CD4-positive, alpha-beta memory T cell (primary cell): ENCODE data around the gene IRGC. TPM values are rescaled to one million over a fixed set of nuclear protein-coding genes. Genes with fewer than 3 reads are reported as not detected.

Source experiments
- CTCF ChIA-PET: fragments of 350-600 bp; sonication (Branson Sonifier 250); formaldehyde crosslinking; loops from one replicate; lab custom pipeline; 2021; ENCODE audit warnings: inconsistent platforms; ENCODE audit not compliant: partially characterized antibody; lab: Charles Lee
- POLR2A ChIA-PET: fragments of 350-600 bp; sonication (Branson Sonifier 250); formaldehyde crosslinking; loops from one replicate; lab custom pipeline; 2021; ENCODE audit not compliant: partially characterized antibody; lab: Charles Lee
- DNase-seq, 5 donors: peaks; one replicate each; pipeline versions ENCODE4 v3.0.0 to v3.0.0-alpha.2; 2020 to 2022; ENCODE audit warnings: mixed read lengths in 1 of 5
- H3K27ac ChIP-seq: one replicate; pipeline ENCODE4 v1.7.0; 2013; ENCODE audit warnings: low read depth, low read length
- H3K27me3 ChIP-seq: 2 replicates; pipeline ENCODE4 v1.7.0; 2013; ENCODE audit warnings: mild to moderate bottlenecking, low read length, moderate library complexity; ENCODE audit not compliant: insufficient read depth
- H3K36me3 ChIP-seq: 2 replicates; pipeline ENCODE4 v1.7.0; 2013; ENCODE audit warnings: mild to moderate bottlenecking, low read length, moderate library complexity; ENCODE audit not compliant: insufficient read depth
- H3K4me1 ChIP-seq: 2 replicates; pipeline ENCODE4 v1.7.0; 2013; ENCODE audit warnings: mild to moderate bottlenecking, low read length, moderate library complexity; ENCODE audit not compliant: insufficient read depth
- H3K4me3 ChIP-seq, 2 donors: one replicate each; pipeline ENCODE4 v1.7.0; 2013; ENCODE audit warnings: low read length in 2 of 2, mild to moderate bottlenecking in 1 of 2
- H3K9me3 ChIP-seq, 2 donors: one replicate each; pipeline ENCODE4 v1.7.0; 2013; ENCODE audit warnings: low read length in 2 of 2, control low read depth in 1 of 2; ENCODE audit not compliant: control insufficient read depth in 1 of 2
- H3K27ac Mint-ChIP-seq, 7 donors: one replicate each; pipeline ENCODE4 v1.8.0; 2020 to 2021; ENCODE audit warnings: mixed read lengths in 7 of 7, mild to moderate bottlenecking in 6 of 7, inconsistent platforms in 3 of 7, moderate library complexity in 3 of 7
- H3K27me3 Mint-ChIP-seq, 2 donors: one replicate each; pipeline ENCODE4 v1.8.0; 2020 to 2021; ENCODE audit warnings: mixed read lengths in 2 of 2
- H3K36me3 Mint-ChIP-seq, 2 donors: one replicate each; pipeline ENCODE4 v1.8.0; 2020 to 2021; ENCODE audit warnings: mixed read lengths in 2 of 2, inconsistent platforms in 1 of 2, mild to moderate bottlenecking in 1 of 2
- H3K4me1 Mint-ChIP-seq, 4 donors: one replicate each; pipeline ENCODE4 v1.8.0; 2020 to 2021; ENCODE audit warnings: mixed read lengths in 4 of 4, mild to moderate bottlenecking in 1 of 4
- H3K4me3 Mint-ChIP-seq, 8 donors: one replicate each; pipeline ENCODE4 v1.8.0; 2020 to 2021; ENCODE audit warnings: mixed read lengths in 8 of 8, mild to moderate bottlenecking in 7 of 8, moderate library complexity in 6 of 8, inconsistent platforms in 3 of 8
- H3K9me3 Mint-ChIP-seq, 8 donors: one replicate each; pipeline ENCODE4 v1.8.0; 2020 to 2021; ENCODE audit warnings: mixed read lengths in 8 of 8, mild to moderate bottlenecking in 5 of 8, inconsistent platforms in 3 of 8, moderate library complexity in 1 of 8
- intact Hi-C: fragments of 100-400 bp; cut with micrococcal nuclease; formaldehyde crosslinking; loops from one replicate; pipeline ENCODE4 v1.15.1; 2023
- polyA plus RNA-seq, 2 donors: library from polyadenylated mRNA; unstranded; fragments of 300-500 nt; fragmentation: Illumina TruSeq; gene quantifications; one replicate each; pipeline ENCODE4 v1.2.3, GENCODE V29; 2021
- total RNA-seq, 2 experiments: library from RNA; stranded (reverse); gene quantifications; one replicate each; pipeline ENCODE4 v1.2.3, GENCODE V29; 2021

The IRGC gene
- total and polyA plus RNA-seq, 4 experiments from 2014 or later, result not detected

DNA sequence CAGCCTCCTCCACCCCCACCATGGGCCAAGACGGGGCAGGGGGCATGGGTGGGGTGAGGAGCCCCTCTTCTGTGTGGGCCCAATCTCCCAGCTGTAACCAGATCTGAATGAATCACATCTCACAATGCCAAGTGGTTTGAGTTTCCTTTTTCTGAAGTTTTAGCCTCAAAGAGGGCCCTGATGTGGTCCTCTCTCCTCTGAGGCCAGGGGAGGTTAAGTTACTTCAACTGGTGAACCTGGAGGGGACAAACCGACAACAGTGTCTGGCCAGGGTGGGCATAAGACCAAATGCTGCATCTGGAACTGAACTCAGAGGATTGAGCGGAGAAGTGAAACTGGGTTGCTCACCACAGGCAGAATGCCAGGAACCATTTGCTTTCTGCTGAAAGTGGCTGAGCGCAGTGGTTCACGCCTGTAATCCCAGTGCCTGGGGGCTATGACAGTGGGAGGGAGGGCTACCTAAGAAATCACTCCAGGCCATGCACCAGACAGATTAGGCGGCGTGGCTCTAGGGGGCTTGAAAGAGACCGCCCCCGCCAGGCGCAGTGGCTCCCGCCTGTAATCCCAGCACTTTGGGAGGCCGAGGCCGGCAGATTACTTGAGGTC is 15.4 kb upstream of the IRGC start:
- H3K9me3 ChIP-seq, result no peaks in the 10 kb centered on the region
- peak in 1 of 5 donors; percentile 2 for DNase-seq

DNA sequence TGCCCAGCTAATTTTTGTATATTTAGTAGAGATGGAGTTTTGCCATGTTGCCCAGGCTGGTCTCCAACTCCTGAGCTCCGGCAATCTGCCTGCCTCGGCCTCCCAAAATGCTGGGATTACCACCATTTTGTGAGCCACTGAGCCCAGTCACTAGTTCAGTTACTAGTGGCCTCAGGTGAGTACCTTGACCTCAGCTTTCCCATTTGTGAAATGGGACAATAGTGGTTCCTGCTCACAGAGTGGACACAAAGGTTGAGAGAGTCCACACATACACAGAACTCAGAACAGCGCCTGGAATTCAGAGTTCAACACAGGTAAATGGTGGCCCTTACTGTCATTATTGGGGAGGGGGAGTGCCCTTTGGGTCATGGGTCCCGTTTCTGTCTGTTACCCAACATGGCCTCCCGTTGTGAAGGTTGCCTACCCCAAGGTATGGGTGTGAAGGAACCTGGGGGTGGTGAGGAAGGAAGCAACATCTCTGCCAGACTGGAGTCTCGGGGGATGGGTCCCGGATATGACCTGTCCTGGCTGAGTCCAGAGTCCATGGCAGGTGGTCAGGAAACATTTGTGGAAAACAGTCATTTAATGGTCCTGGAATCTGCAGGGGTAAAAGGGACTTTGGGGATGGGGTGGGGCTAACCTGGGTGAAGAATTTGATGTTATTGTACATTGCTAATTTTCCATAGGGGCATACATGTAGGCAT is 11.7 kb upstream of the IRGC start:
- H3K9me3 ChIP-seq, result no peaks in the 10 kb centered on the region
- H3K36me3 Mint-ChIP-seq, result peaks cover 0 to 5% of the 10 kb centered on the region in 2 donors
- peaks cover 0 to 1% of the 10 kb centered on the region in 2 donors for H3K27me3 Mint-ChIP-seq
- peaks cover 16 to 32% (median 19%) of the 10 kb centered on the region in 4 donors for H3K4me1 Mint-ChIP-seq
- no peaks in the 10 kb centered on the region for H3K36me3 ChIP-seq
- H3K27ac ChIP-seq, result no peak overlapping the region
- POLR2A ChIA-PET, result no interaction called here
- H3K4me3 ChIP-seq, result no peak overlapping the region
- H3K27ac Mint-ChIP-seq, result peak overlapping the region in 3 of 7 donors; percentile 7 to 78 (median 43)
- peaks cover 0 to 9% (median 5%) of the 10 kb centered on the region in 8 donors for H3K9me3 Mint-ChIP-seq
- peaks cover 14% of the 10 kb centered on the region for H3K4me1 ChIP-seq
- intact Hi-C loops, result no loop called here
- H3K27me3 ChIP-seq, result no peaks in the 10 kb centered on the region
- CTCF ChIA-PET, result interaction anchor here (1.4 kb wide), 1 partner anchor 36 kb away, joined by 5 read pairs; no protein-coding TSS in a partner anchor
- DNase-seq, result no peak
- no peak overlapping the region for H3K4me3 Mint-ChIP-seq

More for the DNA sequence above, 15.4 kb upstream of the IRGC start:
- Mint-ChIP-seq H3K9me3 (peaks cover 0 to 5% (median 4%) of the 10 kb centered on the region in 8 donors), H3K36me3 (no peaks in the 10 kb centered on the region), H3K4me3 (peak overlapping the region; percentile 79 to 91 (median 86)), H3K27me3 (peaks cover 0 to 4% of the 10 kb centered on the region in 2 donors), H3K4me1 (peaks cover 16 to 32% (median 19%) of the 10 kb centered on the region in 4 donors), H3K27ac (peak overlapping the region; percentile 71 to 99 (median 98))
- peak overlapping the region in 1 of 2 donors; percentile 29 for H3K4me3 ChIP-seq
- CTCF ChIA-PET, result interaction anchor here (1.0 kb wide), 1 partner anchor 66 kb away, joined by 3 read pairs; no protein-coding TSS in a partner anchor
- intact Hi-C loops, result loop anchor here (1.0 kb wide), 1 partner anchor 32 kb away; no protein-coding TSS in a partner anchor
- peaks cover 14% of the 10 kb centered on the region for H3K4me1 ChIP-seq
- H3K27ac ChIP-seq, result peak overlapping the region; percentile 74
- H3K36me3 ChIP-seq, result no peaks in the 10 kb centered on the region
- H3K27me3 ChIP-seq, result no peaks in the 10 kb centered on the region
- POLR2A ChIA-PET, result interaction anchor here (0.6 to 1.7 kb wide), 4 partner anchors 31 to 265 kb away, joined by 3 to 6 read pairs (median 5); partner anchors contain the start of genes PLAUR and SMG9

DNA sequence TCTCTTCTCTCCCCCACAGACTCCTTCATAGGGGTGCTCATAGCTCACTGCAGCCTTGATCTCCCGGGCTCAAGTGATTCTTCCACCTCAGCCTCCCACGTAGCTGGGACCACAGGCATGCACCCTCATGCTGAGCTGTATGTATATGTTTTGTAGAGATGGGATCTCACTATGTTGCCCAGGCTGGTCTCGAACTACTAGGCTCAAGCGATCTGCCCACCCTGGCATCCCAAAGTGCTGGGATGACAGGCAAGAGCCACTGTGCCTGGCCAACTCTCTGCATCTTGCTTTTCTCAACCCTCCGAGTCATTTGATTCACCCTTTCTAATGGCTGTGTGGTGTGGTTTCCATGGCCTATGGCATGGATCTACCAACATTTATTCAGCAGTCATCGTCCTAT is 10.1 kb upstream of the IRGC start:
- DNase-seq, result no peak
- peaks cover 7 to 22% (median 9%) of the 10 kb centered on the region in 4 donors for H3K4me1 Mint-ChIP-seq
- no peaks in the 10 kb centered on the region for H3K27me3 Mint-ChIP-seq
- intact Hi-C loops, result no loop called here
- Histone ChIP-seq H3K36me3 (no peaks in the 10 kb centered on the region), H3K4me3 (no peak overlapping the region), H3K9me3 (no peaks in the 10 kb centered on the region), H3K27ac (no peak overlapping the region), H3K27me3 (no peaks in the 10 kb centered on the region), H3K4me1 (peaks cover 2% of the 10 kb centered on the region)
- ChIA-PET CTCF (no interaction called here), POLR2A (no interaction called here)
- H3K9me3 Mint-ChIP-seq, result peaks cover 0 to 12% (median 6%) of the 10 kb centered on the region in 8 donors
- H3K4me3 Mint-ChIP-seq, result no peak overlapping the region
- peaks cover 0 to 7% of the 10 kb centered on the region in 2 donors for H3K36me3 Mint-ChIP-seq
- peak overlapping the region in 2 of 7 donors; percentile 42 to 72 for H3K27ac Mint-ChIP-seq

DNA sequence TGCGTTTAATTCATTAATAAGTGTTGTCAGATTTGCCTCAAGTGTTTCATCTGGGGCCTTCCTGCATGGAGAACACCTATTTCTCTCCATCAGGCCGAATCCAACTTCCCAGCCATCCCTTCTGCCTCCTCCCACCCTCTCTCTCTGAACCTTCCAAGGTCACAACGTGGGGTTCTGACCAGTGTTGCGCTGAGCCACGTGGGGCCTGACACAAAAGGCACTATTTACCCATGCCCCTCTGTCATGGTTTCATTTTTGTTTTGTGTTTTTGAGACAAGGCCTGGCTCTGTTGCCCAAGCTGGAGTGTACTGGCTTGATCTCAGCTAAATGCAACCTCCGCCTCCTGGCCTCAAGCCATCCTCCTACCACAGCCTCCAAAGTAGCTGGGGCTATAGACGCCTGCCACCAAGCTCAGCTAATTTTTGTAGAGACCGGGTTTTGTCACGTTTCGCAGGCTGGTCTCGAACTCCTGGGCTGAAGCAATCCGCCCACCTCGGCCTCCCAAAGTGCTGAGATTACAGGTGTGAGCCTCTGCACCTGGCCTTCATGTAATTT is 8.6 kb upstream of the IRGC start:
- H3K27me3 Mint-ChIP-seq, result peaks cover 4 to 7% of the 10 kb centered on the region in 2 donors
- H3K9me3 Mint-ChIP-seq, result peaks cover 0 to 12% (median 6%) of the 10 kb centered on the region in 8 donors
- no peaks in the 10 kb centered on the region for H3K4me1 ChIP-seq
- H3K27ac Mint-ChIP-seq, result peak overlapping the region in 1 of 7 donors; percentile 35
- POLR2A ChIA-PET, result no interaction called here
- peaks cover 0 to 10% (median 0%) of the 10 kb centered on the region in 4 donors for H3K4me1 Mint-ChIP-seq
- no peaks in the 10 kb centered on the region for H3K27me3 ChIP-seq
- H3K4me3 Mint-ChIP-seq, result no peak overlapping the region
- H3K36me3 Mint-ChIP-seq, result peaks cover 0 to 7% of the 10 kb centered on the region in 2 donors
- intact Hi-C loops, result no loop called here
- no peaks in the 10 kb centered on the region for H3K9me3 ChIP-seq
- CTCF ChIA-PET, result no interaction called here
- H3K27ac ChIP-seq, result no peak overlapping the region
- no peak for DNase-seq
- H3K4me3 ChIP-seq, result no peak overlapping the region
- no peaks in the 10 kb centered on the region for H3K36me3 ChIP-seq

DNA sequence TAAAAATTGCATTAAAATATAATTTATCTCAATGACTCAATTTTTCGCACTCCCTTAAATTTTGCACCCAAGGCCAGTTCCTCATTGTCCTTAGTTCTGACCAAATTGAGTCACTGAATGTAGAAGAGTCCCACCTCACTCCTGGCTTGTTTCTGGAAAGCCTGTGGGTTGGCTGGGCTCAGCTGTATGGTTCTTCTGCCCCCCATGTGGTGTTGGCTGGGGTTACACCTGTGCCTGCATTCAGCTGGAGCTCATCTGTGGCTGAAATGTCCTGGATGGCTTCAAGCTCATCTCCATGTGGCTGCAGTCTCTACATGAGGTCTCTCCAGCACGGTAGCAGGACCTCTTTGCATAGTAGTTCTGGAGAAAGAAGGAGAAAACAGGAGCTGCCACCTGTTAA is 7.2 kb upstream of the IRGC start:
- Histone ChIP-seq H3K9me3 (no peaks in the 10 kb centered on the region), H3K27me3 (no peaks in the 10 kb centered on the region), H3K4me1 (no peaks in the 10 kb centered on the region), H3K36me3 (no peaks in the 10 kb centered on the region), H3K27ac (no peak overlapping the region), H3K4me3 (no peak overlapping the region)
- POLR2A ChIA-PET, result no interaction called here
- Mint-ChIP-seq H3K27me3 (peaks cover 6 to 9% of the 10 kb centered on the region in 2 donors), H3K27ac (no peak overlapping the region), H3K4me3 (no peak overlapping the region), H3K36me3 (peaks cover 0 to 7% of the 10 kb centered on the region in 2 donors), H3K9me3 (peaks cover 0 to 12% (median 6%) of the 10 kb centered on the region in 8 donors), H3K4me1 (no peaks in the 10 kb centered on the region)
- CTCF ChIA-PET, result no interaction called here
- intact Hi-C loops, result no loop called here
- DNase-seq, result no peak

GRCh38 chr19:43711751-43712355 is 4.0 kb upstream of the IRGC start:
- Mint-ChIP-seq H3K27me3 (peaks cover 8 to 14% of the 10 kb centered on the region in 2 donors), H3K9me3 (peaks cover 0 to 12% (median 6%) of the 10 kb centered on the region in 8 donors), H3K36me3 (peaks cover 0 to 7% of the 10 kb centered on the region in 2 donors), H3K4me1 (no peaks in the 10 kb centered on the region), H3K4me3 (no peak overlapping the region), H3K27ac (no peak overlapping the region)
- intact Hi-C loops, result no loop called here
- Histone ChIP-seq H3K4me1 (no peaks in the 10 kb centered on the region), H3K36me3 (no peaks in the 10 kb centered on the region), H3K9me3 (no peaks in the 10 kb centered on the region), H3K27ac (no peak overlapping the region), H3K4me3 (no peak overlapping the region), H3K27me3 (no peaks in the 10 kb centered on the region)
- no peak for DNase-seq
- POLR2A ChIA-PET, result no interaction called here
- CTCF ChIA-PET, result no interaction called here
